HAP-1 (cell line): Measurements from ENCODE around the gene LAMA2.

Experiments
- DNase-seq, 2 experiments: peaks; one replicate each; pipeline ENCODE4 v3.0.0-alpha.2; 2016 to 2020; ENCODE audit warnings: low spot score in 2 of 2
- H3K27me3 ChIP-seq: fragments of 250-450 bp; sonication (Bioruptor Pico); 2 replicates; pipeline ENCODE4 v1.5.1; 2020; ENCODE audit warnings: low read depth, mild to moderate bottlenecking, moderate library complexity
- H3K36me3 ChIP-seq: fragments of 250-450 bp; sonication (Bioruptor Pico); replicated peaks from 2 replicates; pipeline ENCODE4 v1.5.1; 2020; ENCODE audit warnings: mild to moderate bottlenecking
- H3K4me1 ChIP-seq: fragments of 250-450 bp; sonication (Bioruptor Pico); 2 replicates; pipeline ENCODE4 v1.5.1; 2020; ENCODE audit warnings: mild to moderate bottlenecking
- H3K4me3 ChIP-seq: fragments of 250-450 bp; sonication (Bioruptor Pico); 2 replicates; pipeline ENCODE4 v1.5.1; 2020; ENCODE audit warnings: mild to moderate bottlenecking, moderate library complexity
- H3K9me3 ChIP-seq: fragments of 250-450 bp; sonication (Bioruptor Pico); 2 replicates; pipeline ENCODE4 v1.5.1; 2020; ENCODE audit warnings: mild to moderate bottlenecking, moderate library complexity
- in situ Hi-C: fragments of 300-500 bp; cut with MboI; formaldehyde crosslinking; loops from 3 replicates; pipeline ENCODE4 v1.14.3; 2020; ENCODE audit warnings: low sequenced_read_pairs, inconsistent platforms, mixed read lengths

Gene LAMA2

DNA sequence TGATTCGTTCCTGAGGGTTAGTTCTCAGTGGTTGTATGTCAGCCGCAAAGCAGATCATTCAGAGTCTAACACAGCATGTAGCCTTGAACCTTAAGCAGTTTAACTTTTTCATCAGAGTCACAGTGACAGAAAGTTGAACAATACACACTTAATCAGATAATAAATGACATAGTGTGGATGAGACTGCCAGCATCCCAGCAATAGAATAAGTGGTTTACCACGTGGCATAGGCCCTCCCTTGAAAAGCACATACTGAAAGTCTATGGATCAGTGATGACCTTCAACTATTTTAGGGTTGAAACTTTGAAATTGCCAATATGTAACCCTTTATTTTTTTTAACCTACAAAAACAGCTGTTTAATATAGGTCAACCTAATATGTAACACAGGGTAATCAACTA lies 561.7 kb downstream of the LAMA2 start:
- Histone ChIP-seq H3K4me3 (no peak overlapping the region), H3K27me3 (no peaks in the 10 kb centered on the region), H3K9me3 (no peaks in the 10 kb centered on the region), H3K36me3 (no peaks in the 10 kb centered on the region), H3K4me1 (peaks cover 14% of the 10 kb centered on the region)
- no peak for DNase-seq
- in situ Hi-C loops, result no loop called here

DNA sequence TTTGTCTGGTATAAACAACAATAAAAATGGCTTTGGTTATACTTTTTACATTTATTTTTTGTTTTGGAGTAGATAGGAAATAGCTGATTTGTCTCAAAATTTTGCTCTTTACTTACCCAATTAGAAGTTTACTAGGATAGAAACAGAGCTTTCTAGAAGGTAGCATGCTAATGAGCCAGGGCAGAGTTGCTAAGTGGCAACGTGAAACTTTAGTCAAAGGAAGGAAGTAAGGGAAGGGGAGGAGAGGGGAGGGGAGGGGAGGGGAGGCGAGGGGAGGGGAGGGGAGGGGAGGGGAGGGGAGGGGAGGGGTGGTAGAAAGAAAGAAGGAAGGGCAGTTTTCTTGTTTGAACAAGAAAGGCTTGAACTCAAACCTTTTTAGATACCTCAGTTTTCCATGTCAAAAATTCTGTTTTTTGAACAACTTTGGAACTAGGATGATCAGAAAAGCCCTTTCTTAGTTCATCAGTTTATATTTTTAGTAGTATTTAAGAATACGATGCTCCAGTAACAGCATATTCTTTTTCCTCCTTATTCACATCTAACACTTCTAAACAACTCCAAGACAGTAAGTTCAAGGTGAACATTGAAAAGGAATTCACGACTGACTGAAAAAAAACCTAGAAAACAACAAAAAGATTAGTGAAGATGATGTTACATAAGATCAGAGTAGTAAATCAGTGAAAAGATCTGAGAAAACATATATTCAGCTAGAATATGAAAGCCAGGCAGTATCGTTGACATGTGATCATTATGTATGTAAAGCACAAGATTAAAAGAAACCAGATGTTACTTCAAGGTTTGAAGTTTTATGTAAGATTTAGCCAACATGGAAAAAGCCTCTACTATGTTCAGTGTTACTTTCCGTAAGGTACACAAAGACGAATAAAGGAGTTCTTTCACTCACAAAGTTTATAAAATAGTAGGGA lies 563.6 kb downstream of the LAMA2 start:
- no peaks in the 10 kb centered on the region for H3K9me3 ChIP-seq
- H3K4me3 ChIP-seq, result no peak overlapping the region
- no peaks in the 10 kb centered on the region for H3K4me1 ChIP-seq
- no peaks in the 10 kb centered on the region for H3K36me3 ChIP-seq
- H3K27me3 ChIP-seq, result no peaks in the 10 kb centered on the region
- no peak for DNase-seq
- in situ Hi-C loops, result no loop called here

DNA sequence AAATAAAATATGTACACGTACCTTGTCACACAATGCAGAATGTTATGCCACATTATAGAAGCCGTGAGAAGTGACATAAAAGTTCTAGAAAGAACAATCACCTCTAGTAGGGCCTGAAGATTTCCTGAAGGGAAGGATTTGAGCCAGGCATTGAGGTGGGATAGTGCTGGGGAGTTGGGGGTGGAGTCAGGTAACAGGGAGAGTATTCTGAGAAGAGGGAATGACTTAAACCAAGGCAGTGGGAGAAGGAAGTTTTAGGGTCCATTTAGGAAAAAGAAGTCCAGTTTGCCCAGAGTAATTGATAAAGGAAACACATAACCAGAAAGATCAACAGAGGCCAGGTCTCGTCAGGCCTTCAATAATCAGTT lies 564.2 kb downstream of the LAMA2 start:
- H3K9me3 ChIP-seq, result no peaks in the 10 kb centered on the region
- no peaks in the 10 kb centered on the region for H3K4me1 ChIP-seq
- no peak overlapping the region for H3K4me3 ChIP-seq
- H3K36me3 ChIP-seq, result no peaks in the 10 kb centered on the region
- in situ Hi-C loops, result no loop called here
- DNase-seq, result no peak
- H3K27me3 ChIP-seq, result no peaks in the 10 kb centered on the region

DNA sequence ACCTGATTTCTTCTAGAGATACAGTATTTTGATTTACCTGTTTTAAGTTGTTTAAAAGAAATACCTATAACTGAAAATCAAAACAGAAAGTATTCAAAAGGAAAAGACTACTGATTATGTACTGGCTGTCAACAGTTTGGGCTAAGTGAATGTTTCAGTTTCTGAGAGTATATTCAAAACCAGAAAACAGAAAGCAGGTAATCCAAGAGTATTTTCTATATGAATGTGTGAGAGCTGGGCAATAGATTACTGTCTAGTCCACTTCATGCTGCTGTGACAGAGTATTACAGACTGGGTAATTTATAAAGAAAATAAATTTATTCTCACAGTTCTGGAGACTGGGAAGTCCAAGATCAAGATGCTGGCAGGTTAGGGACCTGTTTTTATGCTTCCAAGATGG lies 566.0 kb downstream of the LAMA2 start:
- Histone ChIP-seq H3K4me1 (no peaks in the 10 kb centered on the region), H3K4me3 (no peak overlapping the region), H3K9me3 (no peaks in the 10 kb centered on the region), H3K36me3 (no peaks in the 10 kb centered on the region), H3K27me3 (no peaks in the 10 kb centered on the region)
- DNase-seq, result no peak
- in situ Hi-C loops, result no loop called here

DNA sequence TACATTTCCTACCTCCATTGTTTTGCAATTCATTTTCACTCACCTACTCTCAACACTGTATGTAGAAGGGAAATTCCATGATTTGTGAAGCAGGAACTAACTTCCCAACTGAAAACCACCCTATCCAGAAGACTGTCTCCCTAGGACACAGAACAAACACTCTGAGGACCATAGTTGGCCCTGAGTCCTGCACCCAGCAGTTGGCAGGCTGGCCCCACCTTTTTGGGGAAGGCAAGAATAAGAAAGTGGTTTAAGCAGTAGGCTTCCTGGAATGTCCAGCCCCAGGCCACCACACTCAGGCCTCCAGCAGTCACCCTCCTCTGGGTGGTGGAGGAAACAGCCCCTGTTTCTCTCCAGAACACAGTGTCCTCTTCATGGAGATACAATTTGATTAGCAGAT lies 568.2 kb downstream of the LAMA2 start:
- Histone ChIP-seq H3K36me3 (no peaks in the 10 kb centered on the region), H3K27me3 (no peaks in the 10 kb centered on the region), H3K9me3 (no peaks in the 10 kb centered on the region), H3K4me1 (no peaks in the 10 kb centered on the region), H3K4me3 (no peak overlapping the region)
- in situ Hi-C loops, result no loop called here
- no peak for DNase-seq

DNA sequence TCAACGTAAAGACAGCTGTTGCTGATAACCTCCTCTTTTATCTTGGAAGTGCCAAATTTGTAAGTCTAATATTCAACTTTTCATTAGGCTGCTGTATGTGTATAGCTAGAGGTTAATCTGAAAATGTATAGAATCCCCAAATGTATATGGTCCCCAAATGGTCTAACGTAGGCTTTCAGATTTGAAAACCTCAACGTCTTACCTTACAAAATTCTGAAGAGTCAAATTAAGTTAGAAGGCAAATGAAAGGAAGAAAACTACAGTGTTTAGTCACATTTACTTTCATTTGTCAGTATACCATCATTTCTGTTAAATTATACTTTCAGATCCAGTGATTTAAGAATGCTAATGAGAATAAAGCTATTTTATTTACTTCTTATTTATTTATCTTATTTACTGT lies 570.1 kb downstream of the LAMA2 start:
- H3K9me3 ChIP-seq, result no peaks in the 10 kb centered on the region
- in situ Hi-C loops, result no loop called here
- no peak overlapping the region for H3K4me3 ChIP-seq
- no peaks in the 10 kb centered on the region for H3K27me3 ChIP-seq
- H3K4me1 ChIP-seq, result no peaks in the 10 kb centered on the region
- no peaks in the 10 kb centered on the region for H3K36me3 ChIP-seq
- no peak for DNase-seq

- Histone ChIP-seq H3K36me3 (no peaks in the 10 kb centered on the region), H3K4me3 (no peak overlapping the region), H3K4me1 (no peaks in the 10 kb centered on the region), H3K27me3 (no peaks in the 10 kb centered on the region), H3K9me3 (no peaks in the 10 kb centered on the region)
- in situ Hi-C loops, result no loop called here
- no peak for DNase-seq
Observed at GRCh38 chr6:129454488-129454887, 571.5 kb downstream of the LAMA2 start.

GRCh38 chr6:129455126-129455769 lies 572.3 kb downstream of the LAMA2 start:
- no peaks in the 10 kb centered on the region for H3K27me3 ChIP-seq
- H3K4me1 ChIP-seq, result peaks cover 5% of the 10 kb centered on the region
- in situ Hi-C loops, result no loop called here
- no peaks in the 10 kb centered on the region for H3K9me3 ChIP-seq
- no peak for DNase-seq
- H3K36me3 ChIP-seq, result no peaks in the 10 kb centered on the region
- no peak overlapping the region for H3K4me3 ChIP-seq

DNA sequence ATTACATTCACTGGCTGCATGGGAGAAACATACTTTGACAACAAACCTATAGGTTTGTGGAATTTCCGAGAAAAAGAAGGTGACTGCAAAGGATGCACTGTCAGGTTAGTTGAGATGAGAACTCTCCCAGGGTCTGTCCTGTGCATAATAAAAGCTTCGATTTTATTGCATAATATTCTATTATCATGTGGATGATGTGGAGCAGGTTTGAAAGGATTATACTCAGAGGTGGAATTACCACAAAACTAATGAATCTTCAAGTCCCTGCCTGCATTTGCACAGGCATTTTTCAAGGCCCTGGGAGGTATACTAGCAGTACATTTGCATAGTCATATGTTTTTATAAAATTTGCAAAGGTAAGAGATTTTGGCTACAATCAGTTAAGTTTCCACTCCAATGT lies 577.3 kb downstream of the LAMA2 start:
- no peaks in the 10 kb centered on the region for H3K27me3 ChIP-seq
- no peak overlapping the region for H3K4me3 ChIP-seq
- DNase-seq, result peak; percentile 52 to 91
- H3K36me3 ChIP-seq, result no peaks in the 10 kb centered on the region
- in situ Hi-C loops, result no loop called here
- H3K4me1 ChIP-seq, result peaks cover 21% of the 10 kb centered on the region
- H3K9me3 ChIP-seq, result no peaks in the 10 kb centered on the region

DNA sequence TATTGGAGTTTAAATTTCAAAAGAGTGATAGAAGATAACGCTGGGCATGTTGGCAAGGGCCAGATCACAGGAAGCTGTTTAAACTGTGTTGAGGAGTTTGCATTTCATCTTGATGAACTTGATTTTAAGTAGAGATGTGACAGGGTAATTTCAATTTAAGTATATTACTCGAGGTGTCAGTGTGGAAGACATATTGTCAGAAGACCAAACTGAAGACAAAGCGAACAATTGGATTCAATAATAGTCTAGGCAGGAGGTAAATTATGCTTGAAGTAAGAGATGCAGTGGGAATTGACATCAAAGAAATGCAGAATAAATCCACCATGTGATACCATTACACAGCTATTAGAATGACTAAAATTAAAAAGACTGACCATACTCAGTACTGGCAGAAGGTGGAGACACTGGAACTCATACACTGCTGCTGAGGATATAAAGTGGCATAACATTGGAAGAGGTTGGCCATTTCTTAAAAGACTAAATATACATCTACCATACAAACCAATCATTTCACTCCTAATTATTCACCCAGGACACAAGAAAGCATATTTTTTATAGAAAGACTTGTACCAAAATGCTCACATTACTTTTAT lies 586.2 kb downstream of the LAMA2 start:
- H3K27me3 ChIP-seq, result no peaks in the 10 kb centered on the region
- H3K4me3 ChIP-seq, result no peak overlapping the region
- peaks cover 26% of the 10 kb centered on the region for H3K4me1 ChIP-seq
- no peaks in the 10 kb centered on the region for H3K9me3 ChIP-seq
- H3K36me3 ChIP-seq, result no peaks in the 10 kb centered on the region
- DNase-seq, result no peak
- in situ Hi-C loops, result no loop called here

GRCh38 chr6:129472239-129472638 lies 589.3 kb downstream of the LAMA2 start:
- no peak for DNase-seq
- peaks cover 20% of the 10 kb centered on the region for H3K4me1 ChIP-seq
- in situ Hi-C loops, result no loop called here
- H3K9me3 ChIP-seq, result no peaks in the 10 kb centered on the region
- no peak overlapping the region for H3K4me3 ChIP-seq
- no peaks in the 10 kb centered on the region for H3K36me3 ChIP-seq
- H3K27me3 ChIP-seq, result no peaks in the 10 kb centered on the region

DNA sequence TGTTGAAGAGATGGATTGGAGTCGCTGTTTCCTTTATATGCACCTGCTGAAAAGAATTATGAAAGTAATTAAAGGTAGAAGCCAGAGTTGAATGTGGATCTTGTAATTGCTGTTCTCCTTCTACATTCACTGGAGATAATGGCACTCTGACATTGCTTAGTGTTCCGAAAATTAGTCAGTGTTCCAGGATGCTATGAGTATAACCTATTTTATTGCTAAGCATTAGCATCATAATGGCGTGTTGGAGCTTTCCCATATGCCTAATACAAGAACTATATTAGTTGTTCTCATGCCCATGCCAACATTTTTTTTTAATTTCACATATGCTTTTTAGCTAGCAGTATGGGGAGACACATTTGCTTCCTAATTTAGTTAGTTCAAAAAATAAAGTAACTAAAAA lies 590.6 kb downstream of the LAMA2 start:
- H3K27me3 ChIP-seq, result no peaks in the 10 kb centered on the region
- in situ Hi-C loops, result no loop called here
- H3K9me3 ChIP-seq, result no peaks in the 10 kb centered on the region
- no peaks in the 10 kb centered on the region for H3K36me3 ChIP-seq
- peaks cover 24% of the 10 kb centered on the region for H3K4me1 ChIP-seq
- DNase-seq, result peak; percentile 21 to 88
- H3K4me3 ChIP-seq, result no peak overlapping the region

- no peak overlapping the region for H3K4me3 ChIP-seq
- in situ Hi-C loops, result no loop called here
- DNase-seq, result peak; percentile 21 to 46
- H3K4me1 ChIP-seq, result peaks cover 33% of the 10 kb centered on the region
- no peaks in the 10 kb centered on the region for H3K27me3 ChIP-seq
- H3K36me3 ChIP-seq, result no peaks in the 10 kb centered on the region
- H3K9me3 ChIP-seq, result no peaks in the 10 kb centered on the region
Observed at GRCh38 chr6:129475477-129476247, 592.7 kb downstream of the LAMA2 start.

DNA sequence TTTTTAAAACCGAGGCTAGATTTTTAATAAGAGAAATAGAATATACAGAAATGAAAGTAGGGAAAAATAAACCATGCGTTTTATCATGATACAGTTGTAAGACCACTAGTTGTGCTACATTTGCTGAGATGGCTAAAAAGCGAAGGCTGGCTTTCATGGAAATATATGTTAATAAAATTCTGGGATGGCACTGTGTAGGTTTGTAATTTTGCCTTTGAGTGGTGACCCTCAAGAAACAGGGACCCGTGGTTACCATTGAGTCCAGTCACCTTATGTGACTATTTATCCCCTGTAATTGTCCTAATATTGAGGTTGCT lies 593.3 kb downstream of the LAMA2 start:
- Histone ChIP-seq H3K4me1 (peaks cover 33% of the 10 kb centered on the region), H3K4me3 (no peak overlapping the region), H3K36me3 (no peaks in the 10 kb centered on the region), H3K9me3 (no peaks in the 10 kb centered on the region), H3K27me3 (no peaks in the 10 kb centered on the region)
- in situ Hi-C loops, result no loop called here
- DNase-seq, result no peak
